ENCODE results near the gene RHBDD1. TPM values are rescaled to one million over a fixed set of nuclear protein-coding genes. Genes with fewer than 3 reads are reported as not detected.
A peak's percentile ranks its signal among the peaks of the same experiment; 100 is the strongest.

RHBDD1 gene
- total RNA-seq, 1 donor from 2014 or later = 32.7 TPM

DNA sequence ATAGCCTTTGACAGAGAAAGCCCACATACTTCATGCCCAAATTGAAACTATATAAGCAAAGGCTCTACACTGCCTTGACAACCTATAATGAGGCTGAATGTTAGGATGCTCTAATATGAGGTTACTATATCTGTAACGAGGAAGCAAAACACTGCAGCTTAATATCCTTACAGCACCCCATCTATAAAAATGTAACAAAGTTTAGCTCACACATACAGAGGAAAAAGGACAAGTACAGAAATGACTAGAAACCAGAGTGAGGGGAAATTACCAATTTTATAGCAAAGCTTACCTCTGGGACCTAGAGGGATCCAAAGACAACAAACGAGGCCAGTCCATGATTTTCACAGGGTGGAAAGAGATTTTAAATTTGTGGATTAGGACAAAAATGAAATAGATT lies 189.7 kb downstream of the RHBDD1 start:
- no peak overlapping the region for H3K27ac Mint-ChIP-seq
- H3K36me3 Mint-ChIP-seq (ENCODE audit: insufficient read depth) = no peaks in the 10 kb centered on the region
- TF ChIP-seq, protein P1, sequence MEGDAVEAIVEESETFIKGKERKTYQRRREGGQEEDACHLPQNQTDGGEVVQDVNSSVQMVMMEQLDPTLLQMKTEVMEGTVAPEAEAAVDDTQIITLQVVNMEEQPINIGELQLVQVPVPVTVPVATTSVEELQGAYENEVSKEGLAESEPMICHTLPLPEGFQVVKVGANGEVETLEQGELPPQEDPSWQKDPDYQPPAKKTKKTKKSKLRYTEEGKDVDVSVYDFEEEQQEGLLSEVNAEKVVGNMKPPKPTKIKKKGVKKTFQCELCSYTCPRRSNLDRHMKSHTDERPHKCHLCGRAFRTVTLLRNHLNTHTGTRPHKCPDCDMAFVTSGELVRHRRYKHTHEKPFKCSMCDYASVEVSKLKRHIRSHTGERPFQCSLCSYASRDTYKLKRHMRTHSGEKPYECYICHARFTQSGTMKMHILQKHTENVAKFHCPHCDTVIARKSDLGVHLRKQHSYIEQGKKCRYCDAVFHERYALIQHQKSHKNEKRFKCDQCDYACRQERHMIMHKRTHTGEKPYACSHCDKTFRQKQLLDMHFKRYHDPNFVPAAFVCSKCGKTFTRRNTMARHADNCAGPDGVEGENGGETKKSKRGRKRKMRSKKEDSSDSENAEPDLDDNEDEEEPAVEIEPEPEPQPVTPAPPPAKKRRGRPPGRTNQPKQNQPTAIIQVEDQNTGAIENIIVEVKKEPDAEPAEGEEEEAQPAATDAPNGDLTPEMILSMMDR (IDR thresholded peaks at IDR 0.05; ENCODE audit: unreplicated experiment) = no peak

DNA sequence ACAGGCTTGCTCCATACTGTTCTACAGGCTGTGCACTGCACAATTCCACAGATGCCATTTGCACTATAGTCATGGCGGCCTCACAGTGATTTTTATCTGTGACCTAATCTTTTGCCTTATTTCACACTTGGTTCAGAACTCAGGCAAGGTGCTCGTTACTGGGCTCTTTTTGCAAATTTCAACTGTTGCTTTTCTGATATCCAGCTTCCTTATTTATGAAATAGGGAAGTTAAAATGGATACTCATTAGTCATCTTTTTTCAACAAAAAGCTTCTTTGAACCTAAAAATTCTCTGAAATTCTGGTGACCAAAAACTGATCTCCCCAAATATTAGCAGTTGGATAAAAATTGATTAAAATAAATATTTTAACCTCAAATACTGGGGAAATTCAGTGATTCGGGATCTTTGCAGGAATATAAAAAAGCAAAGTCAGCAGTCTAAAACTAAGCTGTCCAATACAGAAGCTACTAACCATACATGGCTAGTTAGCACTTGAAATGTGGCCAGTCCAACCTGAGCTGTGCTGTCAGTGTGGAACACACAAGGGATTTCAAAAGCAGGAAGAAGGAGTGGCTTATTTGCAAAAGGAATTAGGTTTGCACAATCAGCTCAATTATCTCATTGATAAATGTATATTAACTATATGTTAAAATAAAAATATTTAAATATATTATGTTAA lies 193.7 kb downstream of the RHBDD1 start:
- H3K27ac Mint-ChIP-seq = no peak overlapping the region
- H3K4me1 Mint-ChIP-seq (ENCODE audit: low read depth) = peaks cover 8% of the 10 kb centered on the region
- H3K4me3 Mint-ChIP-seq (ENCODE audit: low read depth) = no peak overlapping the region
- no peak for DNase-seq (ENCODE audit: low spot score, unreplicated experiment)
- no peaks in the 10 kb centered on the region for H3K27me3 Mint-ChIP-seq
- TF ChIP-seq, protein P1 (IDR thresholded peaks at IDR 0.05; ENCODE audit: unreplicated experiment) = no peak
- H3K36me3 Mint-ChIP-seq (ENCODE audit: insufficient read depth) = no peaks in the 10 kb centered on the region
- no peaks in the 10 kb centered on the region for H3K9me3 Mint-ChIP-seq (ENCODE audit: low read depth)

More for the DNA sequence above, 189.7 kb downstream of the RHBDD1 start:
- Mint-ChIP-seq H3K4me3 (ENCODE audit: low read depth) (no peak overlapping the region), H3K27me3 (no peaks in the 10 kb centered on the region), H3K9me3 (ENCODE audit: low read depth) (no peaks in the 10 kb centered on the region), H3K4me1 (ENCODE audit: low read depth) (no peaks in the 10 kb centered on the region)
- no peak for DNase-seq (ENCODE audit: low spot score, unreplicated experiment)

DNA sequence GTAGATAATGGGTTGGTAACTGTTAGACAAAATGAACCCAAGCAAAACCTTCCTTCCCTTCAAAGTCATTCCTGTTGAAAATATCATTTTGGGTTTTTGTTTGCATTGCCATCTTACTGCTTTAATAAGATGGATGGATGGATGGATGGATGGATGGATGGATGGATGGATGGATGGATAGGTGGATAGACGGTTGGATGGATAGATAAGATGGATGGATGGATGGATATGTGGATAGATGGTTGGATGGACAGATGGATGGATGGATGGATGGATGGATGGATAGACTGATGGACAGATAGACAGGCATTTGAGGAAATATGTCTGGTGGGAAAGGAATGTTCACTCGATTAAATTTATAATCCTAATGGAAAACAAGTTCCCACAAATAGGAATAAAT lies 194.9 kb downstream of the RHBDD1 start:
- H3K9me3 Mint-ChIP-seq (ENCODE audit: low read depth) = no peaks in the 10 kb centered on the region
- H3K4me3 Mint-ChIP-seq (ENCODE audit: low read depth) = no peak overlapping the region
- H3K27ac Mint-ChIP-seq = no peak overlapping the region
- H3K4me1 Mint-ChIP-seq (ENCODE audit: low read depth) = peaks cover 12% of the 10 kb centered on the region
- TF ChIP-seq, protein P1 (IDR thresholded peaks at IDR 0.05; ENCODE audit: unreplicated experiment) = no peak
- H3K36me3 Mint-ChIP-seq (ENCODE audit: insufficient read depth) = no peaks in the 10 kb centered on the region
- no peaks in the 10 kb centered on the region for H3K27me3 Mint-ChIP-seq
- no peak for DNase-seq (ENCODE audit: low spot score, unreplicated experiment)

DNA sequence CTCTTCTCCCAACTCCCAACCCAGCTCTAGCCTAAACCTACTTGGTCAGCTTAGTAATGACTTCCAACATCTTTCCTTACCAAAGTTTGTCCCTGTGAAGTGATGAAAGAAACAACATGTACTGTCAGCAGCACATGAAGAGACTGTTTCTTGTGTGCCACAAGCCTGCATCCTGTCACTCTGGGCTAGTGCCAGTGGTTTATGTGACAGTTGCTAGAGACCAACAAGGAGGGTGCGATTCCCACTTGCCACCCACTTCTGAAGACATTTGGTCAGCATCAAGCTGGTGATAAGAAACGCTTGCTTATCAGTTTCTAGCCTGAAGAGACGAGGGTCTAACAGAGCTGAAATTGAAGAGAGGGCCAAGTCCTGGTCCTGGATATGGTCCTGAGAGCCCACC lies 195.5 kb downstream of the RHBDD1 start:
- TF ChIP-seq, protein P1 (IDR thresholded peaks at IDR 0.05; ENCODE audit: unreplicated experiment) = no peak
- peaks cover 4% of the 10 kb centered on the region for H3K27me3 Mint-ChIP-seq
- no peaks in the 10 kb centered on the region for H3K36me3 Mint-ChIP-seq (ENCODE audit: insufficient read depth)
- H3K9me3 Mint-ChIP-seq (ENCODE audit: low read depth) = no peaks in the 10 kb centered on the region
- H3K4me3 Mint-ChIP-seq (ENCODE audit: low read depth) = no peak overlapping the region
- H3K4me1 Mint-ChIP-seq (ENCODE audit: low read depth) = peaks cover 17% of the 10 kb centered on the region
- no peak overlapping the region for H3K27ac Mint-ChIP-seq
- no peak for DNase-seq (ENCODE audit: low spot score, unreplicated experiment)

DNA sequence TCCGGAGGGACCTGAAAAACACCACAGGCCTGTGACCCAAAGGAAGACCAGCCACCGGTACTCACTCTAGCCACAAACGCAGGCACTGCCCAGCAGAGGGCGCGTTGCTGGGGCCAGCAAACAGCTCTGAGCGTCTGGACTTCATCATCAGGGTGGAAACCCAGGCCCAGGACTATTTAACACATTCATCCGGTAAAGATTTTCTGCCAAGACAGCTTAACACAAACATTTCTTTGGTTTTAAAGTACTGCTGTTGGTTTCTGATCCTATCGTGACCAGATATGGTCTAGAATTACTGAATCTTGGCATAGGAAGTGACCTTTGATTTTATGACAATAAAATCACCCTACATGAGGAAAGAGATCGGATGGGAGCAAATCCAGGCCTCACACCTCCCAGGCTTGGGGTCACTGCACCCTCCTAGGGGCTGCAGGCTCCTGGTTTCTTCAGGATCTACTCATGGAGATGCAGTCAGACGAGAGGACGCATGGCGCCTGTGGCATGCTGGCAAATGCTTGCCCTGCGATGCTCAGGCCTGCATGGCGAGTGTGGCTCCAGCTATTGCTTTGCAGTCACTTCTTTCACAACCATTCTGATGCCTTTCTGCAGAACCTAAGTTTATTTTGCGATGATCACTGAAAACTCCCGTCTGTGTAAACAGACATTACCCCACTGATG lies 197.8 kb downstream of the RHBDD1 start:
- H3K36me3 Mint-ChIP-seq (ENCODE audit: insufficient read depth) = no peaks in the 10 kb centered on the region
- peak; percentile 57 for DNase-seq (ENCODE audit: low spot score, unreplicated experiment)
- TF ChIP-seq, protein P1 (IDR thresholded peaks at IDR 0.05; ENCODE audit: unreplicated experiment) = peak; percentile 88
- H3K27ac Mint-ChIP-seq = peak overlapping the region; percentile 49
- no peaks in the 10 kb centered on the region for H3K9me3 Mint-ChIP-seq (ENCODE audit: low read depth)
- H3K27me3 Mint-ChIP-seq = peaks cover 12% of the 10 kb centered on the region
- no peak overlapping the region for H3K4me3 Mint-ChIP-seq (ENCODE audit: low read depth)
- H3K4me1 Mint-ChIP-seq (ENCODE audit: low read depth) = peaks cover 31% of the 10 kb centered on the region

All from progenitor cell of endocrine pancreas (in vitro differentiated cells).